Endothelial cell of umbilical vein (primary cell): ENCODE results near the gene CLINT1. TPM values are rescaled to one million over a fixed set of nuclear protein-coding genes. Genes with fewer than 3 reads are reported as not detected.

ENCODE experiments used
- BruUV-seq: library from RNA; stranded (reverse); fragments of 400-500 nt; replicated peaks from 2 replicates; lab custom pipeline; 2021; lab: Mats Ljungman, UMichigan
- CTCF ChIA-PET: fragments of 300-600, 350-600 bp; sonication (Branson Sonifier 250); formaldehyde crosslinking; loops from one replicate; lab custom pipeline; 2021; ENCODE audit warnings: antibody characterized with exemption, inconsistent platforms; lab: Charles Lee
- POLR2A ChIA-PET: fragments of 300-600, 350-600 bp; sonication (Branson Sonifier 250); formaldehyde crosslinking; loops from one replicate; lab custom pipeline; 2021; ENCODE audit warnings: antibody characterized with exemption, inconsistent platforms; lab: Charles Lee
- DNase-seq: peaks from one replicate; pipeline ENCODE4 v3.0.0-alpha.2; 2011; ENCODE audit warnings: low read depth, low spot score
- FAIRE-seq: peaks from 2 replicates; lab custom pipeline; 2011; peaks lifted over from hg19 to GRCh38; lab: Jason Lieb, UNC
- H2AFZ ChIP-seq: 2 replicates; pipeline ENCODE4 v1.6.0; 2012; ENCODE audit warnings: low read depth, low read length, control low read depth, inconsistent platforms
- H3K27ac ChIP-seq: 2 replicates; pipeline ENCODE4 v1.5.1; 2011; ENCODE audit warnings: low read depth, mild to moderate bottlenecking, control low read depth, low read length, moderate library complexity; ENCODE audit not compliant: insufficient read depth
- H3K27me3 ChIP-seq, 2 experiments: 2 replicates each; pipeline versions ENCODE4 v1.6.0 to v1.6.1; 2011; ENCODE audit warnings: low read length in 2 of 2, mixed read lengths in 1 of 2; ENCODE audit not compliant: control insufficient read depth in 2 of 2, insufficient read depth in 2 of 2
- H3K36me3 ChIP-seq, 2 experiments: 2 replicates in 1 of 2; 3 replicates in 1 of 2; pipeline ENCODE4 v1.5.1; 2011; ENCODE audit warnings: low read length in 2 of 2, mild to moderate bottlenecking in 1 of 2, moderate library complexity in 1 of 2; ENCODE audit not compliant: control insufficient read depth in 2 of 2, insufficient read depth in 2 of 2; ENCODE audit errors: extremely low read depth in 1 of 2
- H3K4me1 ChIP-seq: 3 replicates; pipeline ENCODE4 v1.5.1; 2011; ENCODE audit warnings: mild to moderate bottlenecking, low read length; ENCODE audit not compliant: control insufficient read depth, insufficient read depth; ENCODE audit errors: extremely low read depth
- H3K4me2 ChIP-seq: 2 replicates; pipeline ENCODE4 v1.6.1; 2011; ENCODE audit warnings: low read length, control low read depth, mixed read lengths; ENCODE audit not compliant: insufficient read depth
- H3K4me3 ChIP-seq, 3 experiments: fragments of 200-600 bp in 1 of 3; sonication (generic), shearing (Covaris generic) in 1 of 3; replicated peaks in 1 of 3; 2 replicates each; pipeline ENCODE4 v1.5.1; 2011 to 2016; ENCODE audit warnings: control low read depth in 3 of 3, low read length in 3 of 3, mild to moderate bottlenecking in 2 of 3, inconsistent platforms in 1 of 3, low read depth in 1 of 3, moderate library complexity in 1 of 3; ENCODE audit not compliant: insufficient read depth in 1 of 3
- H3K79me2 ChIP-seq: 2 replicates; pipeline ENCODE4 v1.6.0; 2012; ENCODE audit warnings: low read length, inconsistent platforms; ENCODE audit not compliant: control insufficient read depth, insufficient read depth
- H3K9ac ChIP-seq: replicated peaks from 2 replicates; pipeline ENCODE3; 2011; ENCODE audit warnings: low read length, control low read depth; ENCODE audit not compliant: insufficient read depth; ENCODE audit errors: extremely low read depth
- H3K9me1 ChIP-seq: replicated peaks from 3 replicates; pipeline ENCODE4 v1.6.0; 2011; ENCODE audit warnings: mild to moderate bottlenecking, low read length; ENCODE audit not compliant: control insufficient read depth, insufficient read depth; ENCODE audit errors: extremely low read depth
- H3K9me3 ChIP-seq: replicated peaks from 2 replicates; pipeline ENCODE4 v1.5.1; 2012; ENCODE audit warnings: low read length, inconsistent platforms; ENCODE audit not compliant: control insufficient read depth, insufficient read depth
- H4K20me1 ChIP-seq: replicated peaks from 2 replicates; pipeline ENCODE3; 2011; ENCODE audit warnings: mild to moderate bottlenecking, low read length; ENCODE audit not compliant: control insufficient read depth, insufficient read depth; ENCODE audit errors: extremely low read depth
- CTCF ChIP-seq, 2 donors: IDR thresholded peaks; 1 replicate in 1 of 2; 2 replicates in 1 of 2; pipeline ENCODE4 v1.5.1; 2011; ENCODE audit warnings: low read length in 2 of 2, mild to moderate bottlenecking in 2 of 2, moderate library complexity in 2 of 2, control low read depth in 1 of 2, inconsistent platforms in 1 of 2, low read depth in 1 of 2; ENCODE audit not compliant: insufficient read depth in 1 of 2; ENCODE audit errors: extremely low read depth in 1 of 2
- EZH2 ChIP-seq: IDR thresholded peaks from 2 replicates; pipeline ENCODE4 v1.6.1; 2012; ENCODE audit warnings: borderline replicate concordance, low read depth, mild to moderate bottlenecking, moderate library complexity, low read length, inconsistent platforms; ENCODE audit not compliant: severe bottlenecking
- FOS ChIP-seq: IDR thresholded peaks from 2 replicates; pipeline ENCODE4 v1.6.1; 2011; ENCODE audit warnings: mild to moderate bottlenecking, low read length, moderate library complexity, borderline replicate concordance; ENCODE audit not compliant: insufficient read depth
- GATA2 ChIP-seq: IDR thresholded peaks from 2 replicates; pipeline ENCODE4 v1.7.0; 2011; ENCODE audit warnings: low read depth, mild to moderate bottlenecking, moderate library complexity, mixed read lengths, low read length; ENCODE audit not compliant: insufficient read length, insufficient read depth
- JUN ChIP-seq: IDR thresholded peaks from 2 replicates; pipeline ENCODE4 v1.6.1; 2011; ENCODE audit warnings: borderline replicate concordance, low read depth; ENCODE audit not compliant: insufficient read length, insufficient read depth
- MAX ChIP-seq: IDR thresholded peaks from 2 replicates; pipeline ENCODE4 v1.6.1; 2011; ENCODE audit not compliant: insufficient read depth, insufficient read length
- MYC ChIP-seq: IDR thresholded peaks from one replicate; pipeline ENCODE4 v1.6.1; 2011; ENCODE audit warnings: mild to moderate bottlenecking, low read depth, low read length
- POLR2A ChIP-seq: IDR thresholded peaks from 2 replicates; pipeline ENCODE4 v1.6.1; 2012; ENCODE audit warnings: low read depth, mild to moderate bottlenecking, control low read depth, low read length
- POLR2AphosphoS5 ChIP-seq: IDR thresholded peaks from 2 replicates; pipeline ENCODE4 v1.6.1; 2012; ENCODE audit warnings: low read depth, mild to moderate bottlenecking, control low read depth, low read length, moderate library complexity; ENCODE audit not compliant: insufficient read depth
- dilution Hi-C: fragments of 300-500 bp; cut with MboI; formaldehyde crosslinking; loops from one replicate; pipeline ENCODE4 v1.15.0; 2019; ENCODE audit warnings: low sequenced_read_pairs; ENCODE audit not compliant: extremely low pct_ligation_motif_present
- intact Hi-C: fragments of 100-400 bp; cut with micrococcal nuclease; formaldehyde crosslinking; loops from one replicate; pipeline ENCODE4 v1.10.0; 2022
- polyA plus RNA-seq, 4 experiments: library from polyadenylated mRNA; depleted of rRNA in 3 of 4; stranded (reverse) in 3 of 4; unstranded in 1 of 4; fragments of >200 nt; gene quantifications; 2 replicates each; pipeline versions ENCODE4 v1.2.1 to v1.2.3, GENCODE V29; 2011 to 2012; ENCODE audit warnings: missing spikeins in 1 of 4
- total RNA-seq: library from RNA; stranded (reverse); gene quantifications from 2 replicates; pipeline ENCODE4 v1.2.3, GENCODE V29; 2021

Gene CLINT1
- total and polyA plus RNA-seq, 2 donors (not counting 3 experiments of a cell fraction or from before 2014, with no cell fraction given), result 76.6 to 158 TPM

GRCh38 chr5:157888814-157889532, 30.0 kb upstream of the CLINT1 start:
- H3K4me2 ChIP-seq, result no peak overlapping the region
- H3K9ac ChIP-seq, result no peak overlapping the region
- no peak for DNase-seq
- BruUV-seq, result no TSS peak
- no peaks in the 10 kb centered on the region for H3K27me3 ChIP-seq
- H3K9me3 ChIP-seq, result no peaks in the 10 kb centered on the region
- H3K4me3 ChIP-seq, result no peak overlapping the region
- H3K27ac ChIP-seq, result no peak overlapping the region
- TF ChIP-seq JUN, result no peak
- POLR2A ChIA-PET, result no interaction called here
- H3K36me3 ChIP-seq, result no peaks in the 10 kb centered on the region
- no peaks in the 10 kb centered on the region for H3K79me2 ChIP-seq
- no peaks in the 10 kb centered on the region for H3K9me1 ChIP-seq
- intact Hi-C loops, result no loop called here
- FAIRE-seq, result no peak
- H2AFZ ChIP-seq, result no peak overlapping the region
- no peaks in the 10 kb centered on the region for H3K4me1 ChIP-seq
- CTCF ChIA-PET, result no interaction called here
- dilution Hi-C loops, result no loop called here
- H4K20me1 ChIP-seq, result no peaks in the 10 kb centered on the region

GRCh38 chr5:157886796-157887380, 27.9 kb upstream of the CLINT1 start:
- H3K9me1 ChIP-seq, result no peaks in the 10 kb centered on the region
- H3K27ac ChIP-seq, result no peak overlapping the region
- no peaks in the 10 kb centered on the region for H4K20me1 ChIP-seq
- no peaks in the 10 kb centered on the region for H3K4me1 ChIP-seq
- CTCF ChIA-PET, result no interaction called here
- H3K4me2 ChIP-seq, result no peak overlapping the region
- H3K36me3 ChIP-seq, result no peaks in the 10 kb centered on the region
- no peak overlapping the region for H3K9ac ChIP-seq
- POLR2A ChIA-PET, result no interaction called here
- H2AFZ ChIP-seq, result no peak overlapping the region
- H3K27me3 ChIP-seq, result no peaks in the 10 kb centered on the region
- H3K79me2 ChIP-seq, result no peaks in the 10 kb centered on the region
- intact Hi-C loops (no loop called here), dilution Hi-C loops (no loop called here)
- FAIRE-seq (no peak), DNase-seq (no peak)
- no peak overlapping the region for H3K4me3 ChIP-seq
- no TSS peak for BruUV-seq
- no peak for TF ChIP-seq MYC
- TF ChIP-seq FOS, result no peak
- TF ChIP-seq MAX, result no peak
- TF ChIP-seq JUN, result no peak
- no peak for TF ChIP-seq EZH2
- TF ChIP-seq GATA2, result no peak
- TF ChIP-seq POLR2A, result no peak
- no peak for TF ChIP-seq CTCF (IDR thresholded peaks at IDR 0.05; ENCODE audit: extremely low read depth in 1 of 2, insufficient read depth in 1 of 2, low read depth in 1 of 2, low read length in 2 of 2)
- TF ChIP-seq POLR2AphosphoS5, result no peak
- no peaks in the 10 kb centered on the region for H3K9me3 ChIP-seq
